ENCODE measurements around the gene GTF3C2. TPM values are rescaled to one million over a fixed set of nuclear protein-coding genes. Genes with fewer than 3 reads are reported as not detected.

Gene GTF3C2
- total and polyA plus RNA-seq, 9 of the 15 experiments (the other 6 are each of a cell fraction or from before 2014, with no cell fraction given) = 35.5 to 96.8 (median 53.0) TPM

DNA sequence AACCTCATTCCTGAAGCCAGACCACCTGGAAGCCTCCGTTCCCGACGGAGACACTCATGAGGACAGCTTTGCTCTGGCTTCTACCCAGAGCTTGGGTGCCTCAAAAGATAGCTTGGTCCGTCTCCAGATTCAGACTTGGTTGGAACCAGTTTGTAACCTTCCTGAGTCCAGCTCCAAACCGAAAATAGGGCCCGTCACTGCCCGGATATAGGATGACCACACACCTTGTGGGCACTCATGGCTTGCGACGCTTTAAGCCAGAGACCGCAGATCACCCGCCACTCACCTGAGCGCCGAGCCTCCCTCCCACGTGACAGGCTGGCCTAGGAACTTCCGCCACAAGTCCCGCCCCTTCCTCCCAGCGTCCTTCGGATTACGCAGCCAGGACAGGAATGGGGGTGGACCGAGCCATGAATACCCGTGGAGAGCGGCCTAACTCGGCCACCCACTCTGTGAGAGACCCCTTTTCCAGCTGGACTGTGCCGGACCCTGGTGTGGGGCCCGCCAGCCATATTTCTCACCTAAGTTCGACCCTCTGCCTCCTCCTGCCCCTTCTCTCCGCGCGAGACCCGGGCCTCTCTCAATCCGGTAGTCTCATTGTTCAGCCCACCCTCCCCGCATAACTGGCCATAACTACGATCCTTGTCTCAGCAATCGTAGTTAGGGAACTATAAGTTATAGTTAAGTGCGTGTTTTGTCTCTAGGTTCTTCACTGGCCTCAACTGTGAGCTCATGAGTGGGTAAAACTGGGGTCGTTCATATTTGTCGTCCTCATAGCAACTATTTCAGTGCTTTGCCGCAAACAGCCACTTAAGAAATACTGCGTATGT lies 33.6 kb downstream of the GTF3C2 start, which contains the start of gene MPV17 (continued):
- TF ChIP-seq HNRNPLL (IDR thresholded peaks at IDR 0.05; ENCODE audit: low read depth, low read length, poor library complexity, severe bottlenecking) (peak; percentile 72), PHTF2 (CRISPR knock-in tag; IDR thresholded peaks at IDR 0.05) (no peak), SP1 (CRISPR knock-in tag; IDR thresholded peaks at IDR 0.05) (peak; percentile 84), ZNF143 (CRISPR knock-in tag; IDR thresholded peaks at IDR 0.05) (no peak), ZNF780A (CRISPR knock-in tag; IDR thresholded peaks at IDR 0.05) (peak; percentile 38; the same call in 1 of the 2 replicates), ZNF766 (CRISPR knock-in tag; conservative IDR thresholded peaks at IDR 0.05) (0 out of 2 replicates have a peak, but pooled peaks have one; percentile 45), CCAR2 (IDR thresholded peaks at IDR 0.05; ENCODE audit: low read depth, low read length) (no peak), SMAD1 (IDR thresholded peaks at IDR 0.05; ENCODE audit: low read depth, low read length, partially characterized antibody) (peak; percentile 81), ZSCAN32 (CRISPR knock-in tag; IDR thresholded peaks at IDR 0.05) (peak; percentile 63)
- TF ChIP-seq, protein P1, sequence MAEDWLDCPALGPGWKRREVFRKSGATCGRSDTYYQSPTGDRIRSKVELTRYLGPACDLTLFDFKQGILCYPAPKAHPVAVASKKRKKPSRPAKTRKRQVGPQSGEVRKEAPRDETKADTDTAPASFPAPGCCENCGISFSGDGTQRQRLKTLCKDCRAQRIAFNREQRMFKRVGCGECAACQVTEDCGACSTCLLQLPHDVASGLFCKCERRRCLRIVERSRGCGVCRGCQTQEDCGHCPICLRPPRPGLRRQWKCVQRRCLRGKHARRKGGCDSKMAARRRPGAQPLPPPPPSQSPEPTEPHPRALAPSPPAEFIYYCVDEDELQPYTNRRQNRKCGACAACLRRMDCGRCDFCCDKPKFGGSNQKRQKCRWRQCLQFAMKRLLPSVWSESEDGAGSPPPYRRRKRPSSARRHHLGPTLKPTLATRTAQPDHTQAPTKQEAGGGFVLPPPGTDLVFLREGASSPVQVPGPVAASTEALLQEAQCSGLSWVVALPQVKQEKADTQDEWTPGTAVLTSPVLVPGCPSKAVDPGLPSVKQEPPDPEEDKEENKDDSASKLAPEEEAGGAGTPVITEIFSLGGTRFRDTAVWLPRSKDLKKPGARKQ (CRISPR knock-in tag; IDR thresholded peaks at IDR 0.05) = no peak
- TF ChIP-seq, protein P2, sequence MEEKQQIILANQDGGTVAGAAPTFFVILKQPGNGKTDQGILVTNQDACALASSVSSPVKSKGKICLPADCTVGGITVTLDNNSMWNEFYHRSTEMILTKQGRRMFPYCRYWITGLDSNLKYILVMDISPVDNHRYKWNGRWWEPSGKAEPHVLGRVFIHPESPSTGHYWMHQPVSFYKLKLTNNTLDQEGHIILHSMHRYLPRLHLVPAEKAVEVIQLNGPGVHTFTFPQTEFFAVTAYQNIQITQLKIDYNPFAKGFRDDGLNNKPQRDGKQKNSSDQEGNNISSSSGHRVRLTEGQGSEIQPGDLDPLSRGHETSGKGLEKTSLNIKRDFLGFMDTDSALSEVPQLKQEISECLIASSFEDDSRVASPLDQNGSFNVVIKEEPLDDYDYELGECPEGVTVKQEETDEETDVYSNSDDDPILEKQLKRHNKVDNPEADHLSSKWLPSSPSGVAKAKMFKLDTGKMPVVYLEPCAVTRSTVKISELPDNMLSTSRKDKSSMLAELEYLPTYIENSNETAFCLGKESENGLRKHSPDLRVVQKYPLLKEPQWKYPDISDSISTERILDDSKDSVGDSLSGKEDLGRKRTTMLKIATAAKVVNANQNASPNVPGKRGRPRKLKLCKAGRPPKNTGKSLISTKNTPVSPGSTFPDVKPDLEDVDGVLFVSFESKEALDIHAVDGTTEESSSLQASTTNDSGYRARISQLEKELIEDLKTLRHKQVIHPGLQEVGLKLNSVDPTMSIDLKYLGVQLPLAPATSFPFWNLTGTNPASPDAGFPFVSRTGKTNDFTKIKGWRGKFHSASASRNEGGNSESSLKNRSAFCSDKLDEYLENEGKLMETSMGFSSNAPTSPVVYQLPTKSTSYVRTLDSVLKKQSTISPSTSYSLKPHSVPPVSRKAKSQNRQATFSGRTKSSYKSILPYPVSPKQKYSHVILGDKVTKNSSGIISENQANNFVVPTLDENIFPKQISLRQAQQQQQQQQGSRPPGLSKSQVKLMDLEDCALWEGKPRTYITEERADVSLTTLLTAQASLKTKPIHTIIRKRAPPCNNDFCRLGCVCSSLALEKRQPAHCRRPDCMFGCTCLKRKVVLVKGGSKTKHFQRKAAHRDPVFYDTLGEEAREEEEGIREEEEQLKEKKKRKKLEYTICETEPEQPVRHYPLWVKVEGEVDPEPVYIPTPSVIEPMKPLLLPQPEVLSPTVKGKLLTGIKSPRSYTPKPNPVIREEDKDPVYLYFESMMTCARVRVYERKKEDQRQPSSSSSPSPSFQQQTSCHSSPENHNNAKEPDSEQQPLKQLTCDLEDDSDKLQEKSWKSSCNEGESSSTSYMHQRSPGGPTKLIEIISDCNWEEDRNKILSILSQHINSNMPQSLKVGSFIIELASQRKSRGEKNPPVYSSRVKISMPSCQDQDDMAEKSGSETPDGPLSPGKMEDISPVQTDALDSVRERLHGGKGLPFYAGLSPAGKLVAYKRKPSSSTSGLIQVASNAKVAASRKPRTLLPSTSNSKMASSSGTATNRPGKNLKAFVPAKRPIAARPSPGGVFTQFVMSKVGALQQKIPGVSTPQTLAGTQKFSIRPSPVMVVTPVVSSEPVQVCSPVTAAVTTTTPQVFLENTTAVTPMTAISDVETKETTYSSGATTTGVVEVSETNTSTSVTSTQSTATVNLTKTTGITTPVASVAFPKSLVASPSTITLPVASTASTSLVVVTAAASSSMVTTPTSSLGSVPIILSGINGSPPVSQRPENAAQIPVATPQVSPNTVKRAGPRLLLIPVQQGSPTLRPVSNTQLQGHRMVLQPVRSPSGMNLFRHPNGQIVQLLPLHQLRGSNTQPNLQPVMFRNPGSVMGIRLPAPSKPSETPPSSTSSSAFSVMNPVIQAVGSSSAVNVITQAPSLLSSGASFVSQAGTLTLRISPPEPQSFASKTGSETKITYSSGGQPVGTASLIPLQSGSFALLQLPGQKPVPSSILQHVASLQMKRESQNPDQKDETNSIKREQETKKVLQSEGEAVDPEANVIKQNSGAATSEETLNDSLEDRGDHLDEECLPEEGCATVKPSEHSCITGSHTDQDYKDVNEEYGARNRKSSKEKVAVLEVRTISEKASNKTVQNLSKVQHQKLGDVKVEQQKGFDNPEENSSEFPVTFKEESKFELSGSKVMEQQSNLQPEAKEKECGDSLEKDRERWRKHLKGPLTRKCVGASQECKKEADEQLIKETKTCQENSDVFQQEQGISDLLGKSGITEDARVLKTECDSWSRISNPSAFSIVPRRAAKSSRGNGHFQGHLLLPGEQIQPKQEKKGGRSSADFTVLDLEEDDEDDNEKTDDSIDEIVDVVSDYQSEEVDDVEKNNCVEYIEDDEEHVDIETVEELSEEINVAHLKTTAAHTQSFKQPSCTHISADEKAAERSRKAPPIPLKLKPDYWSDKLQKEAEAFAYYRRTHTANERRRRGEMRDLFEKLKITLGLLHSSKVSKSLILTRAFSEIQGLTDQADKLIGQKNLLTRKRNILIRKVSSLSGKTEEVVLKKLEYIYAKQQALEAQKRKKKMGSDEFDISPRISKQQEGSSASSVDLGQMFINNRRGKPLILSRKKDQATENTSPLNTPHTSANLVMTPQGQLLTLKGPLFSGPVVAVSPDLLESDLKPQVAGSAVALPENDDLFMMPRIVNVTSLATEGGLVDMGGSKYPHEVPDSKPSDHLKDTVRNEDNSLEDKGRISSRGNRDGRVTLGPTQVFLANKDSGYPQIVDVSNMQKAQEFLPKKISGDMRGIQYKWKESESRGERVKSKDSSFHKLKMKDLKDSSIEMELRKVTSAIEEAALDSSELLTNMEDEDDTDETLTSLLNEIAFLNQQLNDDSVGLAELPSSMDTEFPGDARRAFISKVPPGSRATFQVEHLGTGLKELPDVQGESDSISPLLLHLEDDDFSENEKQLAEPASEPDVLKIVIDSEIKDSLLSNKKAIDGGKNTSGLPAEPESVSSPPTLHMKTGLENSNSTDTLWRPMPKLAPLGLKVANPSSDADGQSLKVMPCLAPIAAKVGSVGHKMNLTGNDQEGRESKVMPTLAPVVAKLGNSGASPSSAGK (IDR thresholded peaks at IDR 0.05) = peak; percentile 43
- TF ChIP-seq, protein P3, sequence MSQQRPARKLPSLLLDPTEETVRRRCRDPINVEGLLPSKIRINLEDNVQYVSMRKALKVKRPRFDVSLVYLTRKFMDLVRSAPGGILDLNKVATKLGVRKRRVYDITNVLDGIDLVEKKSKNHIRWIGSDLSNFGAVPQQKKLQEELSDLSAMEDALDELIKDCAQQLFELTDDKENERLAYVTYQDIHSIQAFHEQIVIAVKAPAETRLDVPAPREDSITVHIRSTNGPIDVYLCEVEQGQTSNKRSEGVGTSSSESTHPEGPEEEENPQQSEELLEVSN (IDR thresholded peaks at IDR 0.05; ENCODE audit: borderline replicate concordance in 1 of 2, extremely low read depth in 1 of 2, insufficient read depth in 1 of 2, insufficient read length in 1 of 2, low read depth in 1 of 2, low read length in 1 of 2, poor library complexity in 1 of 2, severe bottlenecking in 1 of 2) = peak; percentile 46 to 59
